Islet precursor cell (in vitro differentiated cells): Measurements from ENCODE around the gene SEC14L6.

ENCODE experiments used
- DNase-seq: peaks from one replicate; pipeline ENCODE4 v3.0.0-alpha.2; 2018

Gene SEC14L6

DNA sequence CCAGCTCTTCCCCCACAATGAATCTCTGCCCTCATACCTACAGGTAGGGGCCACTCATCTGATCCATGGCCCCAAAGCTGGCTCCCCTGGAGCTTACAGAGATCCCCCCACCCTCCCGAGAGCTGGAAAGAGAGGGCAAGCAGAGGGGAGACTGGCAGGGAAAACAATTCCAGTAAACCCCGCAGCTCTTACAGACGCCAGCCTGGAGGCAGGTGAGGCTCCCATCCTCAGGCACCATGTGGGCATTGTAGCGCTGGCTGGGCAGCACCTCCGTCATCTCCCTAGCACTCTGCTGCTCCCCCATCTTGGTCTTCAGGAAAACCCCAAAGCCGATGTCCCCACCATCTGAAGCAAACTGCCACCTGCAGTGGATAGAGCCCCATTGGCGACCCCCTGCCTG is 55.2 kb downstream of the SEC14L6 start:
- DNase-seq, result no peak

DNA sequence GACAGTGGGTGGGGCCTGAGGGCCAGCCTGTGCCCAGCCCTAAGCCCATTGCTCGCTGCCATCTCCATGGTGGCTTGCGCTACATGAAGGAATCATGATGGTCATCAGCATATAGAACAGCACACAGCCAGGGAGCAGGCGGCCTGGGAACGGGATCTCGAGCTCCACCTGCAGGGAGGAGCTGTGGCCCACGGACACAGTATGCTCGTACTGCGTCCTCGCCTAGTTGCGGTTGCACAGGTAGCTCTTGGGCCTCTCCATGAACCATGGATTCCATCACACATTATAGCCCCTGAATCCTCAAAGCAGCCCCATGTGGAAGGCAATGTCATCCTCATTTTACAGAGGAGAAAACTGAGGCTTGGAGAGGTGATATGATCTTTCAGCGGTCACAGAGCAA is 56.1 kb downstream of the SEC14L6 start:
- DNase-seq, result no peak

DNA sequence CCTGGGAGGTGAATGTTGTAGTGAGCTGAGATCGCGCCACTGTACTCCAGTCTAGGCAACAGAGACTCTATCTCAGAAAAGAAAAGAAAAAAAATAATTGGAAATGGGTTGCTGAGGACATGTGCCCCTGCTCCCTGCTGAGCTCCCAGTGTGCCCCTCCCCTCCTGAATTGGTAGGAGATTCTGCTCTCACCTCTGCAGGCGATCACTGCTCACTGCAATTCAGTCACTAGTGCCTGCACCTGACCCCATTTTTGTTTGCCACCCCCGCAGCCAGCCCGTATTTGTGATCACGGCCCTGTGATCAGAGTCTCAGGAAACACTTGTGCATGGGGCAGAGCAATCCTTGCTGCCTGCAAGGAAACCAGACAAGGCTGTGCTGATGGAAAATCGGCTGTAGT is 58.4 kb downstream of the SEC14L6 start:
- no peak for DNase-seq

DNA sequence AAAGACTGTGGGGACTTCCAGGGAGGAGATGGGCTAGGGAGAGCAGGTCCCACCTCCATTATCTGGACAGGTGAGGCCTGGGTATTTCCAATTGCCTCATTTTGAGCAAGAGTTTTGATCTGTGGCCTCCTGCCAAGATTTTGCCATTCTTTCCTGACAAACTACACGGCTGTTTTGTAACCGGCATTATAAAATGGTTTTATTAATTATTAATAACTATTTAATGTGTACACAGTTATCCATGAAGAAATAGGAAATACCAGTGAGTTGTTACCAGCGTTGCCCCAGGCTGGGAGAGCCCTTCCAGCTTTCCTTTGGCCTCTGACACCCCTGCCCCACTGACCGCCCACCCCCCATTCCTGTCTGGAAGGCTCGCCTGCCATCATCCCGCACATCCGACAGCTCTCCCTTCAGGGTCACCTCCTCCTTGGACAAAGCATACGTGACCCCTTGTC is 59.9 kb downstream of the SEC14L6 start:
- no peak for DNase-seq

GRCh38 chr22:30486118-30486517 is 60.4 kb downstream of the SEC14L6 start:
- no peak for DNase-seq

- DNase-seq, result peak; percentile 79
Measured at GRCh38 chr22:30485362-30485988, 61.1 kb downstream of the SEC14L6 start.

- DNase-seq, result no peak
Measured at GRCh38 chr22:30483169-30483568, 63.4 kb downstream of the SEC14L6 start.

- DNase-seq, result no peak
Measured at GRCh38 chr22:30481711-30482110, 64.8 kb downstream of the SEC14L6 start.

DNA sequence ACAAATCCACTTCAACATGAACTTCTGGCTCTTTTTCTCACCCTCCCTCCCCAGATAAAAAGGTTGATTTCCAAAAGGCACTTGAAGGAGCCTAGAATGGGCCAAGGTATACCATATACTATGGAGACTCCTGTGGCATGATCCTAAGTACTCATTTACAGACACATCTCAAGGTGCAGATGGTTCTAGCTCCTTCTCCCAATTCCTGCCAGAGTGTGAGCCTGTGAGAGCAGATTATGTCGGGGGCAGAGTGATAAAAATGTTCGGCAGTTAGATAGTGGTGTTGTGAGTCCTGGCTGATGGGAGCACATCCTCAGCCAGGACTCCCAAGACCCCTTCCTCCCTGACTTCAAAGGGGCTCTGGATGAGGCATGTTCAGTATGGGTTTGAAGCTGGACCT is 66.6 kb downstream of the SEC14L6 start:
- DNase-seq, result no peak

DNA sequence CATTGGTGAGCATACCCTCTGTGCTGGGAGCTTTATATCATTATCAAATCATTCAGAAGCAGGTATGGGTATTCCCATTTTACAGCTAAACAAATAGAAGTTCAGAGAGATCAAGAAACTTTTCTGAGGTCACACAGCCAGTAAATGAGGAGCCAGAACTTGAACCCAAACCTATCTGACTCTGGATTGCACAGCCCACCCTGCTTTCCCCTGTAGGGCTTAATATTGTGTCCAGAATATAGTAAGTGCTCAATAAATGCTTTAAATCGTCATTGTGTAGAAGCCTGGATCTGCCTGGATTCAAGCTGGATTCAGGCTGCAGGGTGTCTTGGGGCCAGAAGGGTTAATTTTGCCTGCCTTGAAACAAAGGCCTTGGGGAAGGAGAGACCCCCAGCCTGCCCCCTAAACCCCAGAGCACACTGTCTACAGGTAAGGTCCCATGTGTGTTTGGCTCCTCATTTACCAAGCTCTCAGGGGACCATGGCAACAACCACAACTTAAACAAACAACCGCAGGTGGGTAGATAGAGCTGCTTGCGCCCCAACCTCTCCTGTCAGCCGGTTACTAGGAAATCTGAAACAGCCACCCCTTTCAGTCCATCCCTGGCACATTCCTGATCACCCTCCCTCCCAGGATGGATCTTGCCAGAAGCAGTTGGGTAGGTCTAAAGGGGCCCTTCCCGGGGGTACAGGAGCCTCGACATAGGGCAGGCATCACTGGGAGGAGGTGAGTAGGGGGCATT is 71.7 kb downstream of the SEC14L6 start:
- no peak for DNase-seq

DNA sequence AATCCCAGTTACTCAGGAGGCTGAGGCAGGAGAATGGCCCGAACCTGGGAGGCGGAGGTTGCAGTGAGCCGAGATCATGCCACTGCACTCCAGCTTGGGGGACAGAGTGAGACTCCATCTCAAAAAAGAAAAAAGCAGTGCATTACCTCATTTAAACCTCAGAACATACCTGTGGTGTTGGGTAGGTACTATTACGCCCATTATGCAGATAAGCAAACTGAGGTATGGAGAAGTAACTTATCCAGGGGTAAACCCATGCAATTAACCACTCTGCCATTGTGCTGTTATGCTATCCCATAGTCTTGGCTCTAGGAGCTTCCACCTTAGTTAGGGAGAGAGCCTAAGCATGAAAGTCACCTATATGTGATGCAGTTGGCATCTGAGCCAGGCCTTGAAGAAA is 72.4 kb downstream of the SEC14L6 start:
- no peak for DNase-seq

DNA sequence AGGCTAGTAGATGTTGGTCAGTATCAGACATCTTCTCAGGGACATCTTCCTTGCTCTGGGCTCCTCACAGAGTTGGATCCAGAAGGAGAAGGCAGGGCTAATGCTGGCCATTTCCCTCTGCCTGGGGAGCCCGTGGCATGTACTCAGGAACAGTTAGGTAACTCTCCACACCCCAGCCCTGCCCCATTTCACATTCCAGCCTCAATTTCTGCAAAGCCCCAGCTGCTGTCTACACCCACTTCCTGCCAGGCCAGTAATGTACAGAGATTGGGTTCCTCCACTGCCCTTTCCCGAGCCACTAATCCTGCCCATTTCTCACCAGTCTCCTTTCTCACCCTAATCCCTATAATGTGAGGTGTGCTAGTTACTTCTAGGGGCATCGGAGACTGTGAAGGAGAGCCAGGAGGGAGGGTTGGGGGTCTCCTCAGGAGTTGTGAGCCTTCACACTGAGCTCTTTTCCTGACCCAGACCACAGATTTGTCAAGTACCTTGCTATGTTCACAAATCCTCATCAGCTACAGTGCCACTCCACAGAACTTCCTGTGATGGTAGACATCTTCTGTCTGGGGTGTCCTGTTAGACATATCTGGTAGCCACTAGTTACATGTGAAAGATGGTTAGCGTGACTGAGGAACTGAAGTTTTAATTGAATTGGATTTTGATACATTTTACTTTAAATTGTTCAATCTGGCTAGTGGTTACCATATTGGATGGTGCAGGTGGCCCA is 73.4 kb downstream of the SEC14L6 start:
- no peak for DNase-seq
